ENCODE measurements around the gene SERINC2. TPM values are rescaled to one million over a fixed set of nuclear protein-coding genes. Genes with fewer than 3 reads are reported as not detected.

SERINC2 gene
- total and polyA plus RNA-seq, 2 of the 4 experiments (the other 2 are of a cell fraction) = 2.0 to 59.5 TPM

- dilution Hi-C loops (cut with HindIII; ENCODE audit: low sequenced_read_pairs, unreplicated experiment) (no loop called here), intact Hi-C loops (cut with micrococcal nuclease) (no loop called here)
These were observed 7.3 kb upstream of the SERINC2 start for GRCh38 chr1:31405578-31406245.

More at GRCh38 chr1:31405578-31406245, 7.3 kb upstream of the SERINC2 start:
- Histone ChIP-seq H3K27me3 (ENCODE audit: control insufficient read depth, insufficient read depth, low read length) (no peaks in the 10 kb centered on the region), H2BK20ac (ENCODE audit: low read depth, low read length) (no peak overlapping the region), H4K20me1 (ENCODE audit: insufficient read depth, low read length) (no peaks in the 10 kb centered on the region), H3K4ac (ENCODE audit: low read depth, low read length) (peak overlapping the region; percentile 16; the same call in 1 of the 2 replicates), H2AFZ (replicated peaks; ENCODE audit: low read length, poor library complexity) (no peak overlapping the region), H3K9me1 (ENCODE audit: insufficient read depth, low read length) (peaks cover 19% of the 10 kb centered on the region), H2AK9ac (replicated peaks; ENCODE audit: low read depth, low read length, poor library complexity) (peak overlapping the region; percentile 37), H3K27ac (ENCODE audit: insufficient read depth, low read length) (no peak overlapping the region), H4K5ac (ENCODE audit: low read depth, low read length) (no peak overlapping the region), H3K4me1 (ENCODE audit: control insufficient read depth, insufficient read depth, low read length) (peaks cover 20% of the 10 kb centered on the region), H3K9ac (ENCODE audit: low read depth, low read length) (no peak overlapping the region), H3K14ac (replicated peaks; ENCODE audit: low read depth, low read length) (no peak overlapping the region), H2BK15ac (ENCODE audit: low read depth, low read length) (no peak overlapping the region), H4K8ac (ENCODE audit: low read depth in 2 of 2, low read length in 2 of 2) (no peak overlapping the region), H3K18ac (ENCODE audit: low read depth, low read length) (no peak overlapping the region), H3K9me3 (ENCODE audit: control insufficient read depth, insufficient read depth, low read length) (no peaks in the 10 kb centered on the region), H3K36me3 (ENCODE audit: control insufficient read depth, insufficient read depth, low read length) (no peaks in the 10 kb centered on the region), H2BK5ac (ENCODE audit: low read depth, low read length, poor library complexity, severe bottlenecking) (no peak overlapping the region), H3K23ac (ENCODE audit: low read depth, low read length) (no peak overlapping the region), H3K79me1 (ENCODE audit: low read depth in 1 of 2, low read length in 2 of 2) (0 out of 4 replicates have a peak, but pooled peaks cover 0 to 4% of the 10 kb centered on the region in 2 experiments), H3K4me3 (ENCODE audit: insufficient read depth, low read depth, low read length) (no peak overlapping the region), H4K91ac (ENCODE audit: insufficient read depth, low read depth, low read length) (peak overlapping the region; percentile 41; the same call in 1 of the 2 replicates), H3K56ac (ENCODE audit: extremely low read depth, insufficient read depth, low read length) (no peak overlapping the region), H2BK120ac (ENCODE audit: low read depth, low read length) (no peak overlapping the region), H3K4me2 (ENCODE audit: low read depth, low read length) (no peak overlapping the region), H2AK5ac (ENCODE audit: low read depth, low read length) (0 out of 2 replicates have a peak overlapping the region, but pooled peaks have one; percentile 21)
- whole genome bisulfite sequencing, 2 experiments (ENCODE audit: extremely low coverage in 2 of 2, insufficient read length in 1 of 2) = 82% methylated on average over 2 of the region's 6 CpGs; no CpG with 5 or more reads in 1 of the 2 experiments
- DNase-seq = no peak
- no peak for ATAC-seq (ENCODE audit: low read depth)
- ChIA-PET POLR2A (ENCODE audit: unreplicated experiment) (no interaction called here), CTCF (interaction anchor here (0.6 to 0.9 kb wide), 2 partner anchors 12 to 100 kb away, joined by 4 to 5 read pairs; no protein-coding TSS in a partner anchor)
- in situ Hi-C loops (cut with MboI; ENCODE audit: low sequenced_read_pairs) = no loop called here
- BruUV-seq (replicated peaks) = no TSS peak
- no peak for TF ChIP-seq RCOR1 (IDR thresholded peaks at IDR 0.05; ENCODE audit: insufficient replicate concordance, low read length)
- TF ChIP-seq, protein P1, sequence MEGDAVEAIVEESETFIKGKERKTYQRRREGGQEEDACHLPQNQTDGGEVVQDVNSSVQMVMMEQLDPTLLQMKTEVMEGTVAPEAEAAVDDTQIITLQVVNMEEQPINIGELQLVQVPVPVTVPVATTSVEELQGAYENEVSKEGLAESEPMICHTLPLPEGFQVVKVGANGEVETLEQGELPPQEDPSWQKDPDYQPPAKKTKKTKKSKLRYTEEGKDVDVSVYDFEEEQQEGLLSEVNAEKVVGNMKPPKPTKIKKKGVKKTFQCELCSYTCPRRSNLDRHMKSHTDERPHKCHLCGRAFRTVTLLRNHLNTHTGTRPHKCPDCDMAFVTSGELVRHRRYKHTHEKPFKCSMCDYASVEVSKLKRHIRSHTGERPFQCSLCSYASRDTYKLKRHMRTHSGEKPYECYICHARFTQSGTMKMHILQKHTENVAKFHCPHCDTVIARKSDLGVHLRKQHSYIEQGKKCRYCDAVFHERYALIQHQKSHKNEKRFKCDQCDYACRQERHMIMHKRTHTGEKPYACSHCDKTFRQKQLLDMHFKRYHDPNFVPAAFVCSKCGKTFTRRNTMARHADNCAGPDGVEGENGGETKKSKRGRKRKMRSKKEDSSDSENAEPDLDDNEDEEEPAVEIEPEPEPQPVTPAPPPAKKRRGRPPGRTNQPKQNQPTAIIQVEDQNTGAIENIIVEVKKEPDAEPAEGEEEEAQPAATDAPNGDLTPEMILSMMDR (conservative IDR thresholded peaks at IDR 0.05; ENCODE audit: low read depth, low read length) = no peak
- TF ChIP-seq CEBPB (IDR thresholded peaks at IDR 0.05; ENCODE audit: low read depth, low read length) = no peak
- TF ChIP-seq, protein P2, sequence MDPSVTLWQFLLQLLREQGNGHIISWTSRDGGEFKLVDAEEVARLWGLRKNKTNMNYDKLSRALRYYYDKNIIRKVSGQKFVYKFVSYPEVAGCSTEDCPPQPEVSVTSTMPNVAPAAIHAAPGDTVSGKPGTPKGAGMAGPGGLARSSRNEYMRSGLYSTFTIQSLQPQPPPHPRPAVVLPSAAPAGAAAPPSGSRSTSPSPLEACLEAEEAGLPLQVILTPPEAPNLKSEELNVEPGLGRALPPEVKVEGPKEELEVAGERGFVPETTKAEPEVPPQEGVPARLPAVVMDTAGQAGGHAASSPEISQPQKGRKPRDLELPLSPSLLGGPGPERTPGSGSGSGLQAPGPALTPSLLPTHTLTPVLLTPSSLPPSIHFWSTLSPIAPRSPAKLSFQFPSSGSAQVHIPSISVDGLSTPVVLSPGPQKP (IDR thresholded peaks at IDR 0.05; ENCODE audit: borderline replicate concordance, low read depth, low read length) = no peak

Data from IMR-90 (cell line).